HepG2 (cell line): ENCODE data around the gene DPP3. TPM values are rescaled to one million over a fixed set of nuclear protein-coding genes. Genes with fewer than 3 reads are reported as not detected.

Experiments
- ATAC-seq: fragments of 200-7000 bp; cut with Tn5 transposase; 3 replicates; pipeline ENCODE4 v1.9.1; 2020; ENCODE audit warnings: mild to moderate bottlenecking, moderate library complexity
- BruUV-seq: library from RNA; stranded (reverse); fragments of 400-500 nt; replicated peaks from 2 replicates; lab custom pipeline; 2021; lab: Mats Ljungman, UMichigan
- CTCF ChIA-PET: fragments of 300-600 bp; formaldehyde crosslinking; extraction: SDS; loops from one replicate; lab custom pipeline; 2021; ENCODE audit warnings: low total read pairs, inconsistent platforms, low intra/inter-chr PET ratio; lab: Yijun Ruan, JAX
- POLR2A ChIA-PET: fragments of 350-600 bp; sonication (Branson Sonifier 250); formaldehyde crosslinking; loops from one replicate; lab custom pipeline; 2020; ENCODE audit warnings: antibody characterized with exemption, inconsistent platforms; lab: Yijun Ruan, JAX
- DNase-seq: peaks from one replicate; pipeline ENCODE4 v3.0.0-alpha.2; 2015; ENCODE audit warnings: low spot score
- FAIRE-seq: peaks from 3 replicates; lab custom pipeline; 2011; peaks lifted over from hg19 to GRCh38; lab: Jason Lieb, UNC
- H2AFZ ChIP-seq: one replicate; pipeline ENCODE4 v1.6.1; 2011; ENCODE audit warnings: low read length, inconsistent platforms
- H3K27ac ChIP-seq: fragments of 300-600 bp; 3 replicates; pipeline ENCODE4 v1.8.0; 2011; ENCODE audit warnings: mixed run types, mild to moderate bottlenecking, mixed read lengths, low read length, inconsistent platforms; ENCODE audit not compliant: insufficient read depth; ENCODE audit errors: extremely low read length
- H3K27me3 ChIP-seq, 2 experiments: fragments of 200-600 bp in 1 of 2; 2 replicates in 1 of 2; 3 replicates in 1 of 2; pipeline versions ENCODE4 v1.6.0 to v1.8.0; 2011; ENCODE audit warnings: low read length in 2 of 2, mild to moderate bottlenecking in 2 of 2, moderate library complexity in 2 of 2, inconsistent platforms in 1 of 2; ENCODE audit not compliant: insufficient read depth in 2 of 2, control insufficient read depth in 1 of 2
- H3K36me3 ChIP-seq, 2 experiments: fragments of 200-600 bp in 1 of 2; replicated peaks in 1 of 2; 2 replicates in 1 of 2; 3 replicates in 1 of 2; pipeline versions ENCODE4 v1.5.1 to v1.8.0; 2011; ENCODE audit warnings: low read length in 2 of 2, inconsistent platforms in 1 of 2; ENCODE audit not compliant: insufficient read depth in 2 of 2, control insufficient read depth in 1 of 2
- H3K4me1 ChIP-seq: 2 replicates; pipeline ENCODE4 v1.5.1; 2012; ENCODE audit warnings: low read length, inconsistent platforms; ENCODE audit not compliant: insufficient read depth
- H3K4me2 ChIP-seq: 2 replicates; pipeline ENCODE4 v1.6.0; 2011; ENCODE audit warnings: low read depth, low read length, inconsistent platforms
- H3K4me3 ChIP-seq, 3 experiments: fragments of 200-600 bp in 1 of 3; sonication (generic), shearing (Covaris generic) in 1 of 3; replicated peaks in 1 of 3; 2 replicates each; pipeline ENCODE4 v1.5.1; 2011 to 2016; ENCODE audit warnings: low read length in 3 of 3, inconsistent platforms in 2 of 3, low read depth in 2 of 3, mild to moderate bottlenecking in 2 of 3, control low read depth in 1 of 3, mixed read lengths in 1 of 3; ENCODE audit not compliant: insufficient read depth in 1 of 3
- H3K79me2 ChIP-seq: one replicate; pipeline ENCODE4 v1.6.1; 2011; ENCODE audit warnings: low read length, inconsistent platforms; ENCODE audit not compliant: insufficient read depth
- H3K9ac ChIP-seq: 2 replicates; pipeline ENCODE4 v1.6.0; 2011; ENCODE audit warnings: mild to moderate bottlenecking, low read depth, low read length, inconsistent platforms; ENCODE audit not compliant: insufficient read depth
- H3K9me3 ChIP-seq: 2 replicates; pipeline ENCODE4 v1.5.1; 2012; ENCODE audit warnings: mild to moderate bottlenecking, low read length
- H4K20me1 ChIP-seq: 2 replicates; pipeline ENCODE4 v1.6.0; 2011; ENCODE audit warnings: inconsistent platforms, mild to moderate bottlenecking, low read length, moderate library complexity; ENCODE audit not compliant: insufficient read depth
- NBN ChIP-seq: fragments of 450-650 bp; conservative IDR thresholded peaks from 2 replicates; pipeline ENCODE4 v1.6.1; 2017
- POGK ChIP-seq: sonication (generic); formaldehyde crosslinking; conservative IDR thresholded peaks from 2 replicates; pipeline ENCODE4 v1.8.0; 2022; ENCODE audit warnings: mild to moderate bottlenecking, moderate library complexity, missing genetic modification reagents
- PRDM4 ChIP-seq: sonication (generic); formaldehyde crosslinking; IDR thresholded peaks from 2 replicates; pipeline ENCODE4 v1.9.0; 2021; ENCODE audit warnings: missing genetic modification reagents, borderline replicate concordance
- SP2 ChIP-seq: sonication (generic); formaldehyde crosslinking; IDR thresholded peaks from 2 replicates; pipeline ENCODE4 v1.5.1; 2020; ENCODE audit warnings: mild to moderate bottlenecking, missing genetic modification reagents
- WGBS: methylation state at CpG from one replicate; pipeline ENCODE4 v1.1.6; 2017; ENCODE audit warnings: low lambda C conversion rate; 5-methylcytosine and 5-hydroxymethylcytosine counted together
- in situ Hi-C: cut with HindIII; loops from 2 replicates; pipeline ENCODE4 v1.10.0; 2017; ENCODE audit warnings: low pct_unique_long_range_greater_than_20kb; ENCODE audit not compliant: extremely low pct_ligation_motif_present
- intact Hi-C: fragments of 100-400 bp; cut with micrococcal nuclease; formaldehyde crosslinking; loops from one replicate; pipeline ENCODE4 v1.10.0; 2022; ENCODE audit not compliant: unreplicated experiment
- polyA plus RNA-seq, 8 experiments: library from polyadenylated mRNA; depleted of rRNA in 3 of 8; stranded (reverse) in 7 of 8; unstranded in 1 of 8; fragments of >200 nt; fragmentation: Illumina TruSeq in 4 of 8; extraction: Trizol in 4 of 8; gene quantifications; 2 replicates each; pipeline versions ENCODE4 v1.2.1 to v1.2.3, GENCODE V29; 2011 to 2016; ENCODE audit warnings: low read depth in 4 of 8, missing spikeins in 1 of 8, mixed read lengths in 1 of 8; ENCODE audit not compliant: insufficient read depth in 1 of 8
- total RNA-seq, 5 experiments: library from RNA; depleted of rRNA; stranded (reverse); fragments of >200 nt; fragmentation: Illumina TruSeq; extraction: Trizol; gene quantifications; 2 replicates each; pipeline ENCODE4 v1.2.3, GENCODE V29; 2016; ENCODE audit warnings: low read depth in 1 of 5

The DPP3 gene
- total and polyA plus RNA-seq, 2 of the 13 experiments (the other 11 are each of a cell fraction or from before 2014, with no cell fraction given), result 38.4 to 59.8 TPM

GRCh38 chr11:66542362-66542761 is 62.1 kb downstream of the DPP3 start:
- peaks cover 19% of the 10 kb centered on the region for H3K4me1 ChIP-seq
- no peak overlapping the region for H2AFZ ChIP-seq
- in situ Hi-C loops (no loop called here), intact Hi-C loops (no loop called here)
- H3K9ac ChIP-seq, result no peak overlapping the region
- DNase-seq, result no peak
- H3K27me3 ChIP-seq, result no peaks in the 10 kb centered on the region; a peak in 3 of 5 replicates
- BruUV-seq, result no TSS peak
- no peaks in the 10 kb centered on the region for H3K79me2 ChIP-seq
- POLR2A ChIA-PET, result no interaction called here
- H3K9me3 ChIP-seq, result no peaks in the 10 kb centered on the region
- CTCF ChIA-PET, result no interaction called here
- 95% methylated on average over 10 of the region's 10 CpGs for WGBS
- no peaks in the 10 kb centered on the region for H3K36me3 ChIP-seq
- TF ChIP-seq PRDM4 (CRISPR knock-in tag) (no peak), SP2 (CRISPR knock-in tag) (no peak), POGK (CRISPR knock-in tag) (no peak), NBN (no peak)
- TF ChIP-seq, all 625 proteins: peak for 0
- Histone ChIP-seq H3K27ac (no peak overlapping the region), H4K20me1 (no peaks in the 10 kb centered on the region), H3K4me3 (no peak overlapping the region), H3K4me2 (no peak overlapping the region)
- no peak for ATAC-seq
- FAIRE-seq, result no peak
